NCI-H510A treated with DMSO at 0.1 percent for 48 hours (cell line): ENCODE results near the gene CLCNKA.

Experiments
- DNase-seq: peaks from one replicate; lab custom pipeline; 2025; lab: John Stamatoyannopoulos, UW

Gene CLCNKA

GRCh38 chr1:16078925-16079656, 57.3 kb downstream of the CLCNKA start:
- peak; percentile 96 for DNase-seq

GRCh38 chr1:16080422-16081150, 58.8 kb downstream of the CLCNKA start:
- DNase-seq, result no peak

- no peak for DNase-seq
These were observed 59.8 kb downstream of the CLCNKA start for GRCh38 chr1:16081636-16082035.

GRCh38 chr1:16082283-16083038, 60.6 kb downstream of the CLCNKA start:
- peak; percentile 88 for DNase-seq

GRCh38 chr1:16083486-16083885, 61.6 kb downstream of the CLCNKA start:
- DNase-seq, result no peak
